Neural cell (in vitro differentiated cells): ENCODE data around the gene PBX1. TPM values are rescaled to one million over a fixed set of nuclear protein-coding genes. Genes with fewer than 3 reads are reported as not detected.

Experiments used
- H2AFZ ChIP-seq: fragments of 200-600, 300-800 bp; sonication (generic), shearing (Covaris generic); 2 replicates; pipeline ENCODE4 v1.6.0; 2014; ENCODE audit warnings: low read depth, mild to moderate bottlenecking, antibody characterized with exemption, low read length, moderate library complexity
- H3F3A ChIP-seq: fragments of 200-600 bp; shearing (Covaris generic); 2 replicates; pipeline ENCODE4 v1.6.1; 2016; ENCODE audit warnings: mild to moderate bottlenecking, moderate library complexity, mixed read lengths, antibody characterized with exemption, low read length; ENCODE audit not compliant: insufficient read depth, poor library complexity, severe bottlenecking
- H3K27ac ChIP-seq: fragments of 200-600, 300-800 bp; sonication (generic), shearing (Covaris generic); 2 replicates; pipeline ENCODE4 v1.5.1; 2014; ENCODE audit warnings: mild to moderate bottlenecking, low read length, moderate library complexity
- H3K27me3 ChIP-seq: fragments of 300-800, 200-600 bp; sonication (generic), shearing (Covaris generic); 2 replicates; pipeline ENCODE4 v1.6.0; 2014; ENCODE audit warnings: mild to moderate bottlenecking, low read depth, low read length, moderate library complexity; ENCODE audit not compliant: insufficient read depth
- H3K36me3 ChIP-seq: fragments of 300-800, 200-600 bp; sonication (generic), shearing (Covaris generic); 2 replicates; pipeline ENCODE4 v1.5.1; 2014; ENCODE audit warnings: mild to moderate bottlenecking, antibody characterized with exemption, low read length, moderate library complexity; ENCODE audit not compliant: insufficient read depth
- H3K4me2 ChIP-seq: fragments of 300-800, 200-600 bp; sonication (generic), shearing (Covaris generic); 2 replicates; pipeline ENCODE4 v1.6.0; 2014; ENCODE audit warnings: mild to moderate bottlenecking, low read length
- H3K4me3 ChIP-seq: fragments of 300-800, 200-600 bp; sonication (generic), shearing (Covaris generic); 2 replicates; pipeline ENCODE4 v1.5.1; 2014; ENCODE audit warnings: mild to moderate bottlenecking, low read length, moderate library complexity
- H3K79me2 ChIP-seq: fragments of 200-600 bp; shearing (Covaris generic); replicated peaks from 2 replicates; pipeline ENCODE4 v1.6.0; 2014; ENCODE audit warnings: mild to moderate bottlenecking, low read length, moderate library complexity; ENCODE audit not compliant: insufficient read depth
- H3K9ac ChIP-seq: fragments of 300-800, 200-600 bp; sonication (generic), shearing (Covaris generic); 2 replicates; pipeline ENCODE4 v1.6.1; 2016; ENCODE audit warnings: mild to moderate bottlenecking, low read length, mixed read lengths
- H3K9me2 ChIP-seq: fragments of 200-600 bp; shearing (Covaris generic); 2 replicates; pipeline ENCODE4 v1.6.1; 2016; ENCODE audit warnings: mild to moderate bottlenecking, low read length, mixed read lengths; ENCODE audit not compliant: insufficient read depth
- H3K9me3 ChIP-seq: fragments of 200-600, 300-800 bp; sonication (generic), shearing (Covaris generic); 2 replicates; pipeline ENCODE4 v1.6.1; 2016; ENCODE audit warnings: mild to moderate bottlenecking, mixed run types, low read length, moderate library complexity, mixed read lengths
- H4K20me1 ChIP-seq: fragments of 200-600 bp; shearing (Covaris generic); 2 replicates; pipeline ENCODE4 v1.6.1; 2016; ENCODE audit warnings: mild to moderate bottlenecking, mixed run types; ENCODE audit not compliant: insufficient read depth
- CTCF ChIP-seq: fragments of 450-650 bp; IDR thresholded peaks from 2 replicates; pipeline ENCODE4 v1.5.1; 2014; ENCODE audit warnings: antibody characterized with exemption, mild to moderate bottlenecking, moderate library complexity; ENCODE audit not compliant: poor library complexity, severe bottlenecking
- EP300 ChIP-seq: fragments of 450-650 bp; conservative IDR thresholded peaks from 2 replicates; pipeline ENCODE4 v1.6.1; 2014; ENCODE audit warnings: antibody characterized with exemption, mild to moderate bottlenecking, moderate library complexity; ENCODE audit not compliant: poor library complexity, severe bottlenecking
- EZH2 ChIP-seq: fragments of 200-600, 300-800 bp; shearing (Covaris generic), sonication (generic); IDR thresholded peaks from 2 replicates; pipeline ENCODE4 v1.6.1; 2014; ENCODE audit warnings: antibody characterized with exemption, low read length, borderline replicate concordance, mild to moderate bottlenecking; ENCODE audit not compliant: insufficient read depth, poor library complexity, severe bottlenecking
- MXI1 ChIP-seq: fragments of 450-650 bp; conservative IDR thresholded peaks from 2 replicates; pipeline ENCODE4 v1.6.1; 2014; ENCODE audit warnings: antibody characterized with exemption, mild to moderate bottlenecking; ENCODE audit not compliant: poor library complexity, severe bottlenecking
- POLR2AphosphoS5 ChIP-seq: IDR thresholded peaks from 2 replicates; pipeline ENCODE4 v1.6.1; 2012
- RAD21 ChIP-seq: fragments of 450-650 bp; conservative IDR thresholded peaks from 2 replicates; pipeline ENCODE4 v1.6.1; 2014; ENCODE audit warnings: antibody characterized with exemption, mild to moderate bottlenecking, moderate library complexity
- REST ChIP-seq: IDR thresholded peaks from 2 replicates; pipeline ENCODE4 v1.6.1; 2012; ENCODE audit warnings: borderline replicate concordance
- SMC3 ChIP-seq: fragments of 450-650 bp; conservative IDR thresholded peaks from 2 replicates; pipeline ENCODE4 v1.6.1; 2014; ENCODE audit warnings: antibody characterized with exemption, mild to moderate bottlenecking, moderate library complexity; ENCODE audit not compliant: poor library complexity
- TAF1 ChIP-seq: IDR thresholded peaks from 2 replicates; pipeline ENCODE4 v1.6.1; 2012; ENCODE audit warnings: low read depth
- polyA plus RNA-seq: library from polyadenylated mRNA; depleted of rRNA; stranded (reverse); fragments of >200 nt; gene quantifications from 2 replicates; pipeline ENCODE4 v1.2.3, GENCODE V29; 2014

PBX1 gene
- polyA plus RNA-seq, 1 donor from 2014 or later = 42.4 TPM

- TF ChIP-seq EP300 (no peak), MXI1 (no peak), CTCF (no peak), RAD21 (no peak), REST (no peak), EZH2 (no peak), POLR2AphosphoS5 (no peak), SMC3 (no peak), TAF1 (no peak)
- Histone ChIP-seq H3K27me3 (no peaks in the 10 kb centered on the region), H3K9me2 (no peaks in the 10 kb centered on the region), H3K79me2 (peaks cover 94% of the 10 kb centered on the region), H3F3A (no peaks in the 10 kb centered on the region), H2AFZ (no peak overlapping the region), H3K9me3 (no peaks in the 10 kb centered on the region), H3K4me2 (no peak overlapping the region), H3K27ac (no peak overlapping the region), H3K4me3 (no peak overlapping the region), H3K36me3 (no peaks in the 10 kb centered on the region), H4K20me1 (peaks cover 3% of the 10 kb centered on the region), H3K9ac (no peak overlapping the region)
Measured at GRCh38 chr1:164623805-164624204, 64.8 kb downstream of the PBX1 start.

- no peak overlapping the region for H2AFZ ChIP-seq
- no peaks in the 10 kb centered on the region for H3K27me3 ChIP-seq
- no peaks in the 10 kb centered on the region for H3K9me2 ChIP-seq
- H3F3A ChIP-seq = no peaks in the 10 kb centered on the region
- peaks cover 96% of the 10 kb centered on the region for H3K79me2 ChIP-seq
- H3K36me3 ChIP-seq = no peaks in the 10 kb centered on the region
- TF ChIP-seq EP300 = no peak
- no peak for TF ChIP-seq EZH2
- TF ChIP-seq MXI1 = no peak
- TF ChIP-seq SMC3 = no peak
- no peak for TF ChIP-seq CTCF
- no peak for TF ChIP-seq TAF1
- TF ChIP-seq POLR2AphosphoS5 = no peak
- H3K4me3 ChIP-seq = no peak overlapping the region
- H3K9ac ChIP-seq = no peak overlapping the region
- no peak overlapping the region for H3K4me2 ChIP-seq
- no peak overlapping the region for H3K27ac ChIP-seq
- H3K9me3 ChIP-seq = no peaks in the 10 kb centered on the region
- peaks cover 3% of the 10 kb centered on the region for H4K20me1 ChIP-seq
Measured at GRCh38 chr1:164624400-164624799, 65.4 kb downstream of the PBX1 start.
